Psoas muscle (tissue), 8 donors: ENCODE data around the gene SLC2A4RG. TPM values are rescaled to one million over a fixed set of nuclear protein-coding genes. Genes with fewer than 3 reads are reported as not detected.

Experiments
- ATAC-seq, 4 donors: fragments of 200-7000 bp; cut with Tn5 transposase; one replicate each; pipeline ENCODE4 v1.9.1; 2020; ENCODE audit warnings: moderate library complexity in 3 of 4, mild to moderate bottlenecking in 2 of 4
- DNase-seq, 2 donors: peaks; one replicate each; pipeline ENCODE4 v3.0.0-alpha.2; 2020
- H3K27ac ChIP-seq: fragments of 200-600 bp; one replicate; pipeline ENCODE4 v1.8.0; 2022
- H3K27me3 ChIP-seq, 3 donors: fragments of 200-600 bp in 1 of 3; one replicate each; pipeline versions ENCODE4 v1.6.1 to v1.8.0; 2013 to 2022; ENCODE audit warnings: low read length in 2 of 3, mild to moderate bottlenecking in 2 of 3, moderate library complexity in 1 of 3; ENCODE audit not compliant: insufficient read depth in 3 of 3
- H3K36me3 ChIP-seq, 2 donors: fragments of 200-600 bp in 1 of 2; one replicate each; pipeline versions ENCODE4 v1.6.1 to v1.8.0; 2013 to 2022; ENCODE audit warnings: low read depth in 1 of 2, mild to moderate bottlenecking in 1 of 2, moderate library complexity in 1 of 2; ENCODE audit not compliant: insufficient read depth in 1 of 2
- H3K4me1 ChIP-seq: fragments of 200-600 bp; one replicate; pipeline ENCODE4 v1.8.0; 2022
- H3K4me3 ChIP-seq: fragments of 200-600 bp; one replicate; pipeline ENCODE4 v1.8.0; 2022; ENCODE audit warnings: mild to moderate bottlenecking
- H3K9me3 ChIP-seq: fragments of 200-600 bp; one replicate; pipeline ENCODE4 v1.8.0; 2022
- CTCF ChIP-seq: fragments of 200-600 bp; IDR thresholded peaks from one replicate; pipeline ENCODE4 v1.8.0; 2022; ENCODE audit warnings: antibody characterized with exemption
- WGBS, 3 donors: extraction: QIAGEN DNeasy Blood & Tissue Kit; methylation state at CpG; one replicate each; pipeline versions ENCODE4 v1.1.6 to v1.1.7; 2013; 5-methylcytosine and 5-hydroxymethylcytosine counted together
- intact Hi-C, 2 donors: fragments of 100-400 bp; cut with DNase I; formaldehyde crosslinking; loops; one replicate each; pipeline versions ENCODE4 v1.11.0 to v1.14.2; 2022
- polyA plus RNA-seq, 3 donors: library from polyadenylated mRNA; stranded (reverse); fragments of 200-250 nt; gene quantifications; one replicate each; pipeline ENCODE4 v1.2.3, GENCODE V29; 2013
- total RNA-seq, 4 donors: library from RNA; stranded (reverse); fragmentation: NEBNext Ultra II Directional in 2 of 4; extraction: Animal tissue kit (Norgen Biotek cat#: 25700) in 2 of 4; gene quantifications; one replicate each; pipeline versions ENCODE4 v1.2.1 to v1.2.4, GENCODE V29; 2021 to 2023
- donor health status: healthy with polysubstance abuse.
- donor health status: DM: no; HTN: no; CAD: no; lungs with moderate emphysema.
- donor health status: Bipolar disorder and iron deficiency.
- donor health status: healthy.
- donor health status: DM: yes; HTN: yes; CAD: no.
- donor health status: DM: no; HTN: no; CAD: no.
- donor health status: DM: no; HTN: no; CAD: no.
- donor health status: DM: yes; HTN: yes; CAD: no.

The SLC2A4RG gene
- total and polyA plus RNA-seq, 7 donors: 27.1 to 79.1 (median 43.7) TPM

- peak overlapping the region; percentile 84 for H3K27ac ChIP-seq
- H3K4me1 ChIP-seq: peaks cover 15% of the 10 kb centered on the region
- H3K9me3 ChIP-seq: no peaks in the 10 kb centered on the region
- intact Hi-C loops: no loop called here
- no peaks in the 10 kb centered on the region for H3K27me3 ChIP-seq
- ATAC-seq (peak in 1 of 4 donors; percentile 0), DNase-seq (no peak)
- H3K4me3 ChIP-seq: peak overlapping the region; percentile 71
- 7 to 32% (median 16%) methylated on average over 5 to 6 of the region's 6 CpGs for WGBS, 3 donors
- no peak for TF ChIP-seq CTCF
- H3K36me3 ChIP-seq: peaks cover 0 to 23% of the 10 kb centered on the region in 2 donors
Measured at GRCh38 chr20:63741354-63741675, 1.7 kb downstream of the SLC2A4RG start.

GRCh38 chr20:63741676-63742380, 2.3 kb downstream of the SLC2A4RG start:
- intact Hi-C loops: no loop called here
- peak in 1 of 2 donors; percentile 63 for DNase-seq
- Histone ChIP-seq H3K4me1 (peaks cover 15% of the 10 kb centered on the region), H3K4me3 (peak overlapping the region; percentile 71), H3K27ac (peak overlapping the region; percentile 84), H3K36me3 (peaks cover 0 to 25% of the 10 kb centered on the region in 2 donors), H3K9me3 (no peaks in the 10 kb centered on the region), H3K27me3 (no peaks in the 10 kb centered on the region)
- WGBS, 3 donors: 65 to 71% (median 70%) methylated on average over 26 to 30 of the region's 30 CpGs
- ATAC-seq: no peak
- no peak for TF ChIP-seq CTCF

GRCh38 chr20:63742381-63743024, 2.9 kb downstream of the SLC2A4RG start:
- no peak for TF ChIP-seq CTCF
- intact Hi-C loops: no loop called here
- no peak for ATAC-seq
- Histone ChIP-seq H3K27ac (peak overlapping the region; percentile 84), H3K9me3 (no peaks in the 10 kb centered on the region), H3K4me1 (peaks cover 15% of the 10 kb centered on the region), H3K4me3 (peak overlapping the region; percentile 71), H3K27me3 (no peaks in the 10 kb centered on the region), H3K36me3 (peaks cover 0 to 25% of the 10 kb centered on the region in 2 donors)
- WGBS, 3 donors: 81 to 85% (median 82%) methylated on average over 30 to 37 of the region's 37 CpGs
- peak in 1 of 2 donors; percentile 57 for DNase-seq

- Histone ChIP-seq H3K27me3 (no peaks in the 10 kb centered on the region), H3K27ac (peak overlapping the region; percentile 12), H3K9me3 (no peaks in the 10 kb centered on the region), H3K36me3 (peaks cover 0 to 25% of the 10 kb centered on the region in 2 donors), H3K4me3 (no peak overlapping the region), H3K4me1 (peaks cover 12% of the 10 kb centered on the region)
- ATAC-seq: no peak
- no peak for TF ChIP-seq CTCF
- intact Hi-C loops: no loop called here
- 78 to 86% (median 82%) methylated on average over 31 of the region's 31 CpGs for WGBS, 3 donors
- DNase-seq: peak in 1 of 2 donors; percentile 47
Measured at GRCh38 chr20:63743210-63743970, 3.8 kb downstream of the SLC2A4RG start.
